ENCODE results near the gene RBM19.

The RBM19 gene

DNA sequence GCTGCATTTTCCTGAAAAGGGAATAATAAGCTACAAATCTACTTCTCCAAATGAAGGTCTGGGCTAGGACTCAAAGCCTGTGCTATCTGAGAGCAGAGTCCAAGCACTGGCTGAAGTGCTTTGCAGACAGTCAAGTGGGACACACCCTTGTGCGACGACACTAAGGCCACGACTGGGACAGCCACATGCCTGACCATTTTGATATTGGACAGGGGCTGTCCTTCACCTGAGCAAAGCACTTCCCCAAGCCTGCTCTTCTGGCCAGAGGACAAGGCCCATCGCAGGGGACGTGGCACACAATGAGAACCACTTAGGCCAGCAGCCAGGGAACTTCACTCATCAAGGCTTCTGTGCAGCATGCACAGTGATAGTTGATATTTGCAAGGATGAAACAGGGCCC is 71.4 kb downstream of the RBM19 start:
- ATAC-seq (no peak), DNase-seq (no peak)
- H3K4me1 Mint-ChIP-seq: peaks cover 8% of the 10 kb centered on the region
- no peak overlapping the region for H3K27ac Mint-ChIP-seq
- H3K4me3 Mint-ChIP-seq: no peak overlapping the region
- no peaks in the 10 kb centered on the region for H3K27me3 Mint-ChIP-seq
- H3K9me3 Mint-ChIP-seq: no peaks in the 10 kb centered on the region

GRCh38 chr12:113893221-113893620 is 72.9 kb downstream of the RBM19 start:
- H3K4me3 Mint-ChIP-seq: no peak overlapping the region
- H3K27me3 Mint-ChIP-seq: no peaks in the 10 kb centered on the region
- H3K27ac Mint-ChIP-seq: no peak overlapping the region
- H3K9me3 Mint-ChIP-seq: no peaks in the 10 kb centered on the region
- H3K4me1 Mint-ChIP-seq: peaks cover 8% of the 10 kb centered on the region
- DNase-seq: no peak
- no peak for ATAC-seq

DNA sequence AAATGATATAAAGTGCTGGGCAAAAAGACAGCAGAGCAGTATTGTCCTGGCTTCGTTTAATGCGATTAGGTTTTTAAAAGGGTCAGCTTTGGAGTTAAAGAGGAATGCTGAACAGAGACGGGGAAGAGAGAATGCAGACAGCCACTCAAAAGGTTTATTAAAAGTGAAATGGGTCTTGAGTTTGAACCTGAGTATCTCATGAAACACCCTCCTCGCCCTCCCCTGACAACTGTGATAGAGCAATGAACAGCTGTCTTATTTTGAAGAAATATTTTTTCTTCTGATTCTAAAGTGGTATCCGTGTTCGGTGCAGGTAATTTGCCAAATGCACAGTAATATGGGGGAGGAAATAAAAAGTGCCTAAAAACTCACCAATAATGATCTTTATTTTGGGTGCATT is 73.6 kb downstream of the RBM19 start:
- no peaks in the 10 kb centered on the region for H3K27me3 Mint-ChIP-seq
- no peak overlapping the region for H3K4me3 Mint-ChIP-seq
- no peak for ATAC-seq
- H3K27ac Mint-ChIP-seq: no peak overlapping the region
- no peak for DNase-seq
- H3K9me3 Mint-ChIP-seq: no peaks in the 10 kb centered on the region
- peaks cover 8% of the 10 kb centered on the region for H3K4me1 Mint-ChIP-seq

DNA sequence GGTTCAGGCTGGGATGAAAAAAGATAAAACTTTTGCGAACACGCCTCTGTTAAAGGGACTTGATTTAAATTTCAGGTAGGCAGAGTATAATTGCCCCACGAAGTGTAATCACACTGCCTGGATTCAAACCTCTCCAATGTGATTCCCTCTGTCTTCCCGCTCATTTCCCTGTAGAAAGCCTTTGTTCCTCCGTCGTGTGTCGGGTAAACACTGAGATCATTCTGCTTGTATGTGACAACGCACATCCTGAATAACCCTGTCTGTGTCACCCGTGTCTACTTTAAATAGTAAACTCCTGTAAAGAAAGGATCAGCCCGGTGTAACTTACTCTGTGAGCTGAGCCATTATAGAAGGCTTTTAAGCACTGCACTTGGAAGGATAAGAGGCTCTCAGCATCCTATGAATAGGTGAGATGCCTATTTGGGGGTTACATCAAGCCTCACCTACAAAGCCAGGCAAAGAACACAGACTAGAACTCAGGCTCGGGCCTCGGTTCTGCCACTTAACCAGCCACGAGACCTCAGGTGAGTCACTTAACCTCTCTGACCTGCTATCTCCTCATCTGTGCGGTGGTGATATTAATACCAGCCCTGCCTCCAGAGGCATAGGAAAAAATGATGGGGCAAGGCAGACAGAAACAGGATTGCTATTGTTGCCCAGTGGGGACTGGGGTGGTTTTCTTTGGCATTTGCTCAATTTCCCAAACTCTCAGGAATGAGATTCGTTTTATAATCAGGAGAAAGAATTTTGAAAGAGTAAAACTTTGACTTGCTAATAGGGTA is 74.2 kb downstream of the RBM19 start:
- no peaks in the 10 kb centered on the region for H3K27me3 Mint-ChIP-seq
- DNase-seq: no peak
- no peak overlapping the region for H3K27ac Mint-ChIP-seq
- ATAC-seq: no peak
- H3K4me1 Mint-ChIP-seq: peaks cover 8% of the 10 kb centered on the region
- no peak overlapping the region for H3K4me3 Mint-ChIP-seq
- no peaks in the 10 kb centered on the region for H3K9me3 Mint-ChIP-seq

DNA sequence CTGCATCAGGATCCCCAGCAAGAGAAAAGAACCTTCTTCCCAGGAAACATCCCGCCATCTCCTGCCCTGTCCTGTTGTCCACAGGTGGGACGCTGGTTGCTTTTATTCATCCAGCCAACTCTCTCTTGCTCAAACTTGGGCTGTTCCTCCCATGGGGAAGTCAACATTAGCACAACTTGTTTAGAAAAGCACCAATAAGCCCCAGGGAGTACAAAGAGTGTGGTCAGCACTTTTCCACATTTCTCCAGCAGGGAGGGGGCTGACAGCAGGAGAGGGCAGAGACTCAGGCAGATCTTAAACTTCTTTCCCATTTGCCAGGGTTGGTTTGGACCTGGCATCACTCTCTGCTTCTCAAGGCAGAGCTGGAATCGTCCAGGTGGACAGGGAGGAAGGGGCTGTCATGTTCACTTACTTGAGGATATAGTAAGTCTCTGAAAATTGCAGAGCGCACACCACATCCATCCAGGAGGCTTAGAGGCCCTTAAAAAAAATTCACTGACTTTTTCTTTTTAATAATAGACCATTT is 74.9 kb downstream of the RBM19 start:
- no peaks in the 10 kb centered on the region for H3K27me3 Mint-ChIP-seq
- no peaks in the 10 kb centered on the region for H3K9me3 Mint-ChIP-seq
- ATAC-seq: no peak
- H3K27ac Mint-ChIP-seq: no peak overlapping the region
- no peak overlapping the region for H3K4me3 Mint-ChIP-seq
- no peak for DNase-seq
- peaks cover 8% of the 10 kb centered on the region for H3K4me1 Mint-ChIP-seq

DNA sequence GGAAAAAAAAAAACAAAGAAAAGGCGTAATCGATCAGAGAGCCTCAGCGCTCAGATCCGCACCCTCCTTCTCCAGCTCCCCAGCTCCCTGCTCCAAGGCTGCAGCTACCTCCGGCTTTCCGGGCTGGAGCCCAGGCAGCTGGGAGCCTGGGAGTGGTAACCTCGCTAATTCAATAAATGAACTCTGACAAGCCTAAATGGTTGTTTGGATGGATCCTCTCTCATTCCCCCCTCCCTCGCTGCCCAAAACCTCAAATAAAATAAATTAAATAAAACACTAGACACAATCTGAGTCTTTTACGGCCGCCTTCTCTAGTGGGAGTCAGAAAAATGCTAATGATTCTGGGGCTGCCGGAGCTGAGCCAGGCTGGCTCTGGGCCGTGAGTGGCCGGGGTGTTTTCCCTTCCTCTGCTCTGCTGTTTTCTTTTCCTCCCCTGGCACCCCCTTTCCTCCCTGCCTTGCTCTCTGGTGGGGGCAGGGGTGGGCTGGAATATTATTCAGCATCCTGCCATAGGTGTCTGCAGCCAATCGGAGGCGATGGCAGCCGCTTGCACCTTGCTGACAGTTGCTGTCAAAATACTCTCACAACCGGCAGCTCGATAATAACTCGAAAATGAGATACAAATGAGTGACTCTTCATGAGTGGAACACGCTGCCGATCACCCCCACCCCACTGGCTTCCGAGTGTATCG is 76.1 kb downstream of the RBM19 start:
- Mint-ChIP-seq H3K9me3 (no peaks in the 10 kb centered on the region), H3K4me1 (peaks cover 8% of the 10 kb centered on the region), H3K27ac (no peak overlapping the region), H3K4me3 (no peak overlapping the region), H3K27me3 (no peaks in the 10 kb centered on the region)
- ATAC-seq (no peak), DNase-seq (no peak)

DNA sequence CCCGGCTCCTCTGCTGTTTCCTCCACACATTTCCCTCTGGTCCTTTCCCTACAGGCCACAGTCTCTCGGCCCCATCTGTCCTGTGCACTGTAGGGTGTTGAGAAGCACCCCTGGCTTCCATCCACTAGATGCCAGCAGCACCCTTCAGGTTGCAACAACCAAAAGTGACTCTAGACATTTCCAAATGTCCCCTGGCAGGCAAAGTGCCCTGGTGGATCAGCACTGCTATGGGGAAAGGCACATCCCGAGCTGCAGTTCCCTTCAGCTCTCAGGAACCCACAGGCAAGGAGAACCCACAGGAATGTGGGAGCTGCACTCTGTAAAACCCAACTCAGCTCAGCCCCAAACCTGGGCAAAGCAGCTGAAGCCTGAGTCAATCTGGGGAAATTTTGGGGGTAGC is 77.0 kb downstream of the RBM19 start:
- Mint-ChIP-seq H3K9me3 (no peaks in the 10 kb centered on the region), H3K4me3 (no peak overlapping the region), H3K4me1 (peaks cover 8% of the 10 kb centered on the region), H3K27me3 (no peaks in the 10 kb centered on the region), H3K27ac (peak overlapping the region; percentile 9 to 74)
- no peak for ATAC-seq
- no peak for DNase-seq

DNA sequence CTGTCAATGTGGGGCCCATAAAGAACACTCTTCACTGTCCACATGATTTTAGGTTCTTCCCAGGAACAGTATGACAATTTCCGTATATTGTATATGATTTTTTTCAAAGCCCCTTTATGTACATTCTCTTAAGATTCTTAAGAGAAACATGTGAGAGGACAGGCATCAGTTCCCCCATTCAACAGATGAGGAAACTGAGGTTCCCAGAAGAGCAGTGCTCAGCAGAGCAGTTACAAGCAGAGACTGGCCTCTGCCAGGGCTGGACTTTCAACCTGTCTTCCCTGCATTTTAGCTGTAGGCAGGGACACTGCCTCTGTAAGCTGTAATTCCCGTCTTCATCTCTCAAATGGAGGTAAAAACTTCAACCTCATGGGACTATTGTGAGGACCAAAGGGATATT is 77.7 kb downstream of the RBM19 start:
- ATAC-seq (no peak), DNase-seq (no peak)
- Mint-ChIP-seq H3K27me3 (no peaks in the 10 kb centered on the region), H3K27ac (no peak overlapping the region), H3K9me3 (no peaks in the 10 kb centered on the region), H3K4me1 (peaks cover 8% of the 10 kb centered on the region), H3K4me3 (no peak overlapping the region)

GRCh38 chr12:113887906-113888305 is 78.2 kb downstream of the RBM19 start:
- DNase-seq (no peak), ATAC-seq (no peak)
- Mint-ChIP-seq H3K9me3 (no peaks in the 10 kb centered on the region), H3K4me3 (no peak overlapping the region), H3K27ac (no peak overlapping the region), H3K27me3 (no peaks in the 10 kb centered on the region), H3K4me1 (peaks cover 8% of the 10 kb centered on the region)

- ATAC-seq: no peak
- H3K27me3 Mint-ChIP-seq: no peaks in the 10 kb centered on the region
- no peak overlapping the region for H3K4me3 Mint-ChIP-seq
- H3K4me1 Mint-ChIP-seq: no peaks in the 10 kb centered on the region
- no peak for DNase-seq
- H3K9me3 Mint-ChIP-seq: no peaks in the 10 kb centered on the region
- peak overlapping the region in 1 of 2 donors; percentile 59 for H3K27ac Mint-ChIP-seq
These were observed 79.4 kb downstream of the RBM19 start for GRCh38 chr12:113886721-113887120.

GRCh38 chr12:113884392-113884791 is 81.7 kb downstream of the RBM19 start:
- DNase-seq (no peak), ATAC-seq (no peak)
- Mint-ChIP-seq H3K27ac (no peak overlapping the region), H3K4me1 (no peaks in the 10 kb centered on the region), H3K9me3 (no peaks in the 10 kb centered on the region), H3K27me3 (no peaks in the 10 kb centered on the region), H3K4me3 (no peak overlapping the region)

DNA sequence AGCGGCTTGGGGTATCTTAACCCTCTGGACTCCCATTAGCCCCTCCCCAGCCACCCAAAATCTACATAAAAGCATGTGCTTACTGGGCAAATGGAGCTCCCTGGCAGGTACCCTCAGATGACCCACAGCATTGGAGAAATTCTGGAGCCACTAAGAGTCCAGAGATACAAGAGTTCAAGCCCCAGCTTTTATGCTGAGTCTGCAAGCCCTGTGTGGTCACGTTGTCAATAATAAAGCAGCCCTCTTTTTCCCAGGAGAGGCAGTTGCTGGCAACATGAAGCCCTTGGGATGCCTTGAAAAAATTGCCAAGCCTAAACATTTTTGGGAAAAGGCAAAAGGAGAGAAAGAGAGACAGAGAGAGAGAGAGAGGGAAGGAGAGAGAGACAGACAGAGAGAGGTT is 83.4 kb downstream of the RBM19 start:
- peak overlapping the region in 1 of 2 donors; percentile 75 for H3K27ac Mint-ChIP-seq
- H3K9me3 Mint-ChIP-seq: no peaks in the 10 kb centered on the region
- H3K4me3 Mint-ChIP-seq: no peak overlapping the region
- ATAC-seq: no peak
- H3K4me1 Mint-ChIP-seq: no peaks in the 10 kb centered on the region
- DNase-seq: no peak
- H3K27me3 Mint-ChIP-seq: no peaks in the 10 kb centered on the region

DNA sequence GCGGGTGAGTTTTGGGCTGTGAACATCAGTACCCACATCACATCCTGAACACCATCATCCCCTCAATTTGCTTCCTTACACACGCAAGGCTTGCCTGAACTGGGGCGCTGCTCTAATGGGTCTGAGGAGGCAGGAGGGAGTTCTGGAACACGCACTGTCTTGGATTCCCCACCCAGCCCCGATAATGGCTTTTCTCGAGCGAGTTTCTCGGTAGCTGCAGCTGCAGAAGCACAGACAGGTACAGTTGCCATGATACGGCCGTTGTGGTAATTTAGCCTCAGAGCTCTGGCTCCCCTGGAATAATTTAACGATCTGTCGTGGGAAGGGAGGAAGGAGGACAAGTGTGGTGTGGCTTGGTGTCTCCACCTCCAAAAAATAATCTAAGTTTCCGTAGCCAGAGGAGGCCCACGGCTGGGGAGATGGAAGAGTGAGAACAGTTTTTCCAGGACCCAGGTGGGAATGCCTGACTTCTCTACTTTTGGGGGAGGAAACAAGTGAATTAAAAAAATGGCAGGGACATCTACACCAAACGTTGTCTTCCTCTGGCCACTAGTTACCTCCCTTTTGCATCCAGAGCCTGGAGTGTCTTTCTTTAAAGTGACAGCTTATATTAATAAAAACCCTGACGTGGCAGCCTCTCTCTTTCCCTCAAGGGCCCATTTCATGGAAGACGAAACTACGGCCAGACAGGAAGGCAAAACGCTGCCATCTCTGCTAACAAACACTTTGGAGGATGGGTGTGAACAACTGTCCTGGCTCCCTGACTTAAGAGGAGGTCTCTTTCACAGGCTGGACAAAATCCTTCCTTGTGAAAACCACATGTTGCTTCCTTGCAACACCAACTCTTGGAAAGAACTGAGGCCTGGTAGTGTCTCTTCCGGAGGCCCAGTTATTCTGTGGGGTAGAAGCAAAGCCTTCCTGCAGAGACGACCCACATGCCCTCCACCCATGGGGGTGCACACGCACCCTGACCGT is 84.8 kb downstream of the RBM19 start:
- Mint-ChIP-seq H3K4me1 (no peaks in the 10 kb centered on the region), H3K27ac (no peak overlapping the region), H3K27me3 (no peaks in the 10 kb centered on the region), H3K4me3 (no peak overlapping the region), H3K9me3 (no peaks in the 10 kb centered on the region)
- DNase-seq (no peak), ATAC-seq (no peak)

DNA sequence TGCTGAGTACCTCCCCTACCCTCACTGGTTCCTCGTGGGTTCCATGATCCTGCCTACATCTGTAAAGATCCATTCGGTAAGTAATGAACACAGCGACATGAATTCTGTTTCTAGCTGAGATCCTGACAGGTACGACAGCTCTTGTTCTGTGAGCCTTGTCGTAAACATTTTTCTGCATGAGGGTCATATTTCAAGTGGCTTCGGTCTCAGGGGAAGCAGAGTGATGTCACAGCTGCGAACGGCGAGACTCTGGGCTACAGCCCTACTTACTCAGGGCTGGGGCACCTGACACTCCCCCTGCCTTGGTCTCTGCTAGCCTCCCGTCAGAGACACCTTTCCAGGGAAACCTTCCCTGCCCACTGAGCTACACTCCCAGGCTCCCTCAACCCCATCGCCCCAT is 85.8 kb downstream of the RBM19 start:
- H3K27me3 Mint-ChIP-seq: no peaks in the 10 kb centered on the region
- H3K4me3 Mint-ChIP-seq: no peak overlapping the region
- H3K9me3 Mint-ChIP-seq: no peaks in the 10 kb centered on the region
- no peak for DNase-seq
- H3K4me1 Mint-ChIP-seq: no peaks in the 10 kb centered on the region
- no peak for ATAC-seq
- H3K27ac Mint-ChIP-seq: no peak overlapping the region

DNA sequence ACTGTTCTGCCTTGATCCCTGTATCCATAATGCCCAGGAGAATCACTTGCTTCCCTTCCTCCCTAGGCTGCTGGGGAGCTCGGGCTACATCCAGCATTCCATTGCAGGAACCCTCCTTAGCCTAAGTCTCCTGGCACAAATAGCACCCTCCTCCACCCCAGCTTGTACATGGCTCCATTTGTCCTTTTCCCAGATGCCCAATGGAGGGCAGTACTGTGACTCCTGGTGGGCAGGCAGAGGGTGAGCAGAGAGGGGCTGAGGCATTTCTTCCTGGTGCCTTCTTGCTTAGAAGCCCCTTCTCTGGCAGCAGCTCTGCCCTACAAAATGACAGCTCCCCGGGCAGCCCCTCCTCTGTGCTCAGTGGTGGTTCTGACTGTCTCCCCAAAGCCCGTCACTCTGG is 86.5 kb downstream of the RBM19 start:
- H3K9me3 Mint-ChIP-seq: no peaks in the 10 kb centered on the region
- no peak for DNase-seq
- no peak for ATAC-seq
- H3K4me1 Mint-ChIP-seq: no peaks in the 10 kb centered on the region
- no peak overlapping the region for H3K4me3 Mint-ChIP-seq
- H3K27ac Mint-ChIP-seq: no peak overlapping the region
- no peaks in the 10 kb centered on the region for H3K27me3 Mint-ChIP-seq
